MM.1S (cell line): ENCODE results near the gene DAB2IP.

ENCODE experiments used
- DNase-seq: peaks from one replicate; pipeline ENCODE4 v3.0.0-alpha.2; 2015
- H2AFZ ChIP-seq: fragments of 300-600 bp; sonication (generic); 2 replicates; pipeline ENCODE4 v1.6.0; 2016; ENCODE audit warnings: antibody characterized with exemption, low read length
- H3F3A ChIP-seq: fragments of 300-600 bp; sonication (generic); 2 replicates; pipeline ENCODE4 v1.6.1; 2016; ENCODE audit warnings: mild to moderate bottlenecking, antibody characterized with exemption, low read length, moderate library complexity, mixed read lengths; ENCODE audit not compliant: insufficient read depth
- H3K27ac ChIP-seq: fragments of 300-600 bp; sonication (generic); 2 replicates; pipeline ENCODE4 v1.5.1; 2016; ENCODE audit warnings: mild to moderate bottlenecking, low read length
- H3K27me3 ChIP-seq: fragments of 300-600 bp; sonication (generic); replicated peaks from 2 replicates; pipeline ENCODE4 v1.6.0; 2016; ENCODE audit warnings: low read length; ENCODE audit not compliant: insufficient read depth
- H3K36me3 ChIP-seq: fragments of 300-600 bp; sonication (generic); replicated peaks from 2 replicates; pipeline ENCODE4 v1.6.1; 2016; ENCODE audit warnings: mild to moderate bottlenecking, low read length, mixed read lengths; ENCODE audit not compliant: insufficient read depth
- H3K4me1 ChIP-seq: fragments of 300-600 bp; sonication (generic); 2 replicates; pipeline ENCODE4 v1.6.1; 2016; ENCODE audit warnings: low read length, mixed read lengths
- H3K4me2 ChIP-seq: fragments of 300-600 bp; sonication (generic); 2 replicates; pipeline ENCODE4 v1.6.0; 2016; ENCODE audit warnings: low read depth, low read length
- H3K4me3 ChIP-seq: fragments of 300-600 bp; sonication (generic); 2 replicates; pipeline ENCODE4 v1.5.1; 2016; ENCODE audit warnings: low read length, mixed read lengths
- H3K79me2 ChIP-seq: fragments of 300-600 bp; sonication (generic); 2 replicates; pipeline ENCODE4 v1.6.1; 2016; ENCODE audit warnings: mixed run types, low read length, mixed read lengths
- H3K9ac ChIP-seq: fragments of 300-600 bp; sonication (generic); 2 replicates; pipeline ENCODE4 v1.6.1; 2016; ENCODE audit warnings: low read length, mixed read lengths
- H3K9me2 ChIP-seq: fragments of 300-600 bp; sonication (generic); replicated peaks from 2 replicates; pipeline ENCODE4 v1.6.1; 2016; ENCODE audit warnings: mild to moderate bottlenecking, low read length, mixed read lengths; ENCODE audit not compliant: insufficient read depth
- H3K9me3 ChIP-seq: fragments of 300-600 bp; sonication (generic); replicated peaks from 2 replicates; pipeline ENCODE4 v1.6.1; 2016; ENCODE audit warnings: mild to moderate bottlenecking, low read length, mixed read lengths; ENCODE audit not compliant: insufficient read depth
- H4K20me1 ChIP-seq: fragments of 300-600 bp; sonication (generic); 2 replicates; pipeline ENCODE4 v1.6.1; 2016; ENCODE audit warnings: mild to moderate bottlenecking, low read length, moderate library complexity, mixed read lengths; ENCODE audit not compliant: insufficient read depth
- CTCF ChIP-seq: fragments of 300-600 bp; sonication (generic); IDR thresholded peaks from 2 replicates; pipeline ENCODE4 v1.5.1; 2016; ENCODE audit warnings: antibody characterized with exemption, low read length, mixed read lengths
- EZH2 ChIP-seq: fragments of 300-600 bp; sonication (generic); optimal IDR thresholded peaks from 2 replicates; pipeline ENCODE3; 2017; ENCODE audit warnings: low read depth, mild to moderate bottlenecking, antibody characterized with exemption, low read length, mixed read lengths
- EZH2phosphoT487 ChIP-seq: fragments of 300-600 bp; sonication (generic); IDR thresholded peaks from 2 replicates; pipeline ENCODE4 v1.6.1; 2018; ENCODE audit warnings: antibody characterized with exemption, low read length

DAB2IP gene

DNA sequence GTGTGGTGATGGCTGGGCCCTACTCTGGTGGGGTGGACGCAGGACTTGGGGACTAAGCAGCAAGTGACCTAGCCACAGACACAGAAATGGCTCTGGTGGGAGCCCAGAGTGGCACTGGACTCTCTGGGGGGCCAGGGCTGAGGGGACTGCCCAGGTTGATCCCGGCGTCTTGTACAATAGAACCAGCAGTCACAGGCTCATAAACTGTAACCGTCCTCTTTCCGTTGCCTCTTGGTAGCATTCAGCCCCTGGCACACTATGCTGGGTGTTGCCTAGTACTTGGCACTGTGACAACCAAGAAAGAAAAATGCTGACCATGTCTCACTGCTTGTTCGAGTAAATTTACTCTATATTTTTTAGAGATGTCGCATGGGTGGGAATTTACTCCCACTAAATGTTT, 80.5 kb downstream of the DAB2IP start:
- Histone ChIP-seq H3F3A (no peaks in the 10 kb centered on the region), H3K9me2 (no peaks in the 10 kb centered on the region), H3K4me3 (no peak overlapping the region), H3K27me3 (no peaks in the 10 kb centered on the region), H4K20me1 (no peaks in the 10 kb centered on the region), H3K4me2 (no peak overlapping the region), H2AFZ (no peak overlapping the region), H3K79me2 (no peaks in the 10 kb centered on the region), H3K9me3 (no peaks in the 10 kb centered on the region), H3K4me1 (peaks cover 9% of the 10 kb centered on the region; the same call in 1 of the 2 replicates), H3K27ac (no peak overlapping the region), H3K36me3 (no peaks in the 10 kb centered on the region), H3K9ac (no peak overlapping the region)
- no peak for DNase-seq
- TF ChIP-seq EZH2phosphoT487 (no peak), EZH2 (no peak), CTCF (no peak)

DNA sequence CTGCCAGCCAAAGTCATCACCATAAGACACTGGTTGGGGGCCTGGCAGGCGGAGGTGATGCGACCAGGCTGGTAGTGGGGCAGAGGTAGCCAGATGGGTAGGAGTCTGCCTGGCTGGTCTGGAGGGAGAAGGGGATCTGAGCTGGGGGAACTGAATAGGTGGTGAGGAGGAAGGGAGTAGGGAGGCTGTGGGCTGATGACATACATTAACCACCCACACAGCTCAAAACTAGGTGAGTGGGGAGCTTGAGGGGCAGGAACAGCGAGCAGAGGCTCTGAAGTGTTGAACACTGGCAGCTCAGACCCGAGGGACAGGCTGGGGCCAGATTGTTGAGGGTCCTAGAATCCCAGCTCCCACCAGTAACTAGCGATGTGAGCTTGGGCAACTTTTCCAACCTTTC, 81.0 kb downstream of the DAB2IP start:
- H3K4me3 ChIP-seq: no peak overlapping the region
- no peaks in the 10 kb centered on the region for H3K9me2 ChIP-seq
- TF ChIP-seq CTCF (no peak), EZH2 (no peak), EZH2phosphoT487 (no peak)
- H2AFZ ChIP-seq: no peak overlapping the region
- no peaks in the 10 kb centered on the region for H3K9me3 ChIP-seq
- no peaks in the 10 kb centered on the region for H3K79me2 ChIP-seq
- H4K20me1 ChIP-seq: no peaks in the 10 kb centered on the region
- peaks cover 10% of the 10 kb centered on the region; the same call in 1 of the 2 replicates for H3K4me1 ChIP-seq
- no peaks in the 10 kb centered on the region for H3K36me3 ChIP-seq
- H3K9ac ChIP-seq: no peak overlapping the region
- H3K27ac ChIP-seq: peak overlapping the region; percentile 4; the same call in 1 of the 2 replicates
- no peak for DNase-seq
- H3F3A ChIP-seq: no peaks in the 10 kb centered on the region
- no peaks in the 10 kb centered on the region for H3K27me3 ChIP-seq
- no peak overlapping the region for H3K4me2 ChIP-seq

DNA sequence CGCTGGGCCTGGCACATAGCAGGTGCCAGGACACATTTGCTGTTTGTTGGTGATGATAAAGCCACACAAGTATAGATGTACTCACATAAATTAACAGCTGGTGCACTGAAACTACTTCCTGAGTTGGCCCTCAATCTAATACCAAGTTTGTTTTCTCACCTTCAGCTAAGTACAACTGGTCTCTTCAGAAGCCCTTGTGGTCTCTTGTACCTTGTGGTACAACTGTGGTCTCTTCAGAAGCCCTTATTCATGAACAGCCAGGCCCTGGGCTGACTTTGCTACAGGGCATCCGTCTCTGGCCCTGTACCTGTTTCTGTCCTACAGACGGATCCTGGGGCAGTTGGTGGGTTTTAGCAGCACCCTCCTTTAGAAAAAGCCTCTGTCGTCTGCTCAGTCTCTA, 81.5 kb downstream of the DAB2IP start:
- Histone ChIP-seq H3K79me2 (no peaks in the 10 kb centered on the region), H3K27me3 (no peaks in the 10 kb centered on the region), H3K4me1 (peaks cover 15% of the 10 kb centered on the region; the same call in 1 of the 2 replicates), H3K9me3 (no peaks in the 10 kb centered on the region), H3K36me3 (no peaks in the 10 kb centered on the region), H3K4me2 (no peak overlapping the region), H3K4me3 (no peak overlapping the region), H3F3A (no peaks in the 10 kb centered on the region), H2AFZ (no peak overlapping the region), H4K20me1 (no peaks in the 10 kb centered on the region), H3K9me2 (no peaks in the 10 kb centered on the region), H3K27ac (peak overlapping the region; percentile 4; the same call in 1 of the 2 replicates), H3K9ac (no peak overlapping the region)
- no peak for TF ChIP-seq CTCF
- no peak for TF ChIP-seq EZH2phosphoT487
- no peak for TF ChIP-seq EZH2
- DNase-seq: peak; percentile 36
